ENCODE data around the gene CTRB2.

Gene CTRB2

DNA sequence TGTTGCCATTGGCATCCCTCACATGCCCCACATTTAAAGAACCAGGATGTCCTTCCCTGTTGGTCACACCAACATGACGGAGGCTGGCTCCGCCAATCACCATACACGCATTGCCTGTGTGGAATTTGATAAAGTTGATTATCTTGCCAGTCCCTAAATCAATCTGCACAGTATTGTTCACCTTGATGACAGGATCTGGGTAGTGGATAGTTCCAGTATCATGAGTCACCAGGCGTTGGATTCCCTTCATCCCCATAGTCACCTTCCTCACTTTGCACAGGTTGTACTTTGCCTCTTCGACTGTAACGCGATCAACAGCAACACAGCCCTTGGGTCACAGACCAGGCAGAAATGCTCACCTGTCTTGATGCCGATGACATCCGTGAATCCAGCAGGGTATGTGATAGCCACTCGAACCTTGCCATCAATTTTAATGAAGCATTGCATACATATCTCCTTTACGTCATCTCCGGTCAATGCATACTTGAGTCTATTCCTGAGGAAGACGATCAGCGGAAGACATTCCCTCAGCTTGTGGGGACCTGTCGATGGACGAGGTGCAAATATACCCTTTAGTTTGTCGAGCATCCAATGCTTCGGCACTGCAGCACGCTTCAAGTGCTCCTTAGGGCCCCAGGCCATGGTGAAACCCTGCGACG is 14.2 kb downstream of the CTRB2 start:
- TF ChIP-seq, protein P1, sequence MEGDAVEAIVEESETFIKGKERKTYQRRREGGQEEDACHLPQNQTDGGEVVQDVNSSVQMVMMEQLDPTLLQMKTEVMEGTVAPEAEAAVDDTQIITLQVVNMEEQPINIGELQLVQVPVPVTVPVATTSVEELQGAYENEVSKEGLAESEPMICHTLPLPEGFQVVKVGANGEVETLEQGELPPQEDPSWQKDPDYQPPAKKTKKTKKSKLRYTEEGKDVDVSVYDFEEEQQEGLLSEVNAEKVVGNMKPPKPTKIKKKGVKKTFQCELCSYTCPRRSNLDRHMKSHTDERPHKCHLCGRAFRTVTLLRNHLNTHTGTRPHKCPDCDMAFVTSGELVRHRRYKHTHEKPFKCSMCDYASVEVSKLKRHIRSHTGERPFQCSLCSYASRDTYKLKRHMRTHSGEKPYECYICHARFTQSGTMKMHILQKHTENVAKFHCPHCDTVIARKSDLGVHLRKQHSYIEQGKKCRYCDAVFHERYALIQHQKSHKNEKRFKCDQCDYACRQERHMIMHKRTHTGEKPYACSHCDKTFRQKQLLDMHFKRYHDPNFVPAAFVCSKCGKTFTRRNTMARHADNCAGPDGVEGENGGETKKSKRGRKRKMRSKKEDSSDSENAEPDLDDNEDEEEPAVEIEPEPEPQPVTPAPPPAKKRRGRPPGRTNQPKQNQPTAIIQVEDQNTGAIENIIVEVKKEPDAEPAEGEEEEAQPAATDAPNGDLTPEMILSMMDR (conservative IDR thresholded peaks at IDR 0.05) = no peak
- H3K27ac ChIP-seq = no peak overlapping the region

DNA sequence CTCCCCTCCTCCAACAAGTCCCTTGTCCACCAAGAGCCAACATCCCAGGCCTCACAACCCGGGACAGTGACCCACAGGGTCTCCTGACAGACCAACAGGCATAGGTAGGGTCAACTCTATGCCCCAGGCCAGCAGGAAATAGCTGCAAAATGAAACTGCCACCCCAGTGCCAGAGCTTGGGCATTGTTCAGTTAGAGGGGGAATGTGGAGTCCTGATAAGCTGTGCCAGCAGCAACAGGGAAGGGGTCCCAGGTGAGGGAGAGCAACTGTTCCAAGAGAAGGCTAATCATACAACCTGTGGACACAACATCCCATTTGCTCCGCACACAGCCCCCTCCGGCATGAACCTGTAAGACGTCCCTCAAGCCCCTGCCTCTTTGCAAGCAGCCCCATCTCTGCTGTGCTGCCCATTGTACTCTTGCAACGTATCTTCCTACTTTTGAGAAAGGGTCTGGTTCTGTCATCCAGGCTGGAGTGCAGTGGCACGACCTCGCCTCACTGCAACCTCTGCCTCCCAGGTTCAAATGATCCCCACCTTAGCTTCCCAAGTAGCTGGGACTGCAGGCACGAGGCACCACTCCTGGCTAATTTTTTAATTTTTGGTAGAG is 17.2 kb downstream of the CTRB2 start:
- TF ChIP-seq, protein P1 (conservative IDR thresholded peaks at IDR 0.05) = no peak
- no peak overlapping the region for H3K27ac ChIP-seq

DNA sequence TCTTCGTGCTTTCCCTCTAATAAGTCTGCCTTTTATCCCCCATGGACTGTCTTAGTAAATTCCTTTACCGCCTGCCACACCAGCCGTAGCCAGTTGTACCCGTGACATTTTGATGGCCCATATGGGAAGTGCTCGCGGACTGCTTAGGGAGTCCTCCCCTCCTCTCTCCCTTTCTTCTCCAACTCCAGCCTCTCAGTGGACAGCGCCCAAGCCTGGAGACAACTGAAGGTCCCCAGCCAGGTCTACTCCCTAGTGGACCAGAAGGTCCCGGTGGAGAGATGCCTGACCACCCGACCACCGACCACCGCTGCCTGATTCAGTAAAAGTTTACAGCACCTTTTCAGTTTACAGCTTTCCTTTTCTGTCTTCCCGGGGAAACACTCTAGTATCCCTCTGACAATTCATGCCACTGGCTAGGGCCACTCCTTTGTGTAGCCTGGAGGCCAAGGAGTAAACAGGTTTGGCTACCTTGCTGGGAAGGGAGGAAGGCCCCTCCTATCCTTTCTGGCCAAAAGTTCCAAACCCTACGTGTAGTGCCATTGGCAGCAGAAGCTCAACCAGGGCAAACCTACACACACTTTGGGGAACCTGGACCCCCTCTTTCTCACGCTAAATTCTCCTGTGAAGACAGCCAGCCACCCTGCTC is 18.0 kb downstream of the CTRB2 start:
- TF ChIP-seq, protein P1 (conservative IDR thresholded peaks at IDR 0.05) = no peak
- no peak overlapping the region for H3K27ac ChIP-seq

DNA sequence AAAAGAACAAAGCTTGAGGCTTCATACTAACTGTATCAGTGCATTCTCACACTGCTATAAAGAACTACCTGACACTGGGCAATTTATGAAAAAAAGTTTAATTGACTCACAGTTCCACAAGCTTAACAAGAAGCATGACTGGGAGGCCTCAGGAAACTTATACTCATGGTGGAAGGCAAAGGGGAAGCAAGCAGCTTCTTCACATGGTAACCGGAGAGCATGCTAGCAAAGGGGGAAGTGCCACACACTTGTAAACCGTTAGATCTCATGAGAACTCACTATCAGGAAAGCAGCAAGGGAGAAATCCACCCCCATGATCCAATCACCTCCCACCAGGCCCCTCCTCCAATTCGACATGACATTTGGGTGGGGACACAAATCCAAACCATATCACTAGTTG is 25.3 kb downstream of the CTRB2 start:
- no peak overlapping the region for H3K27ac ChIP-seq
- TF ChIP-seq, protein P1 (conservative IDR thresholded peaks at IDR 0.05) = no peak

DNA sequence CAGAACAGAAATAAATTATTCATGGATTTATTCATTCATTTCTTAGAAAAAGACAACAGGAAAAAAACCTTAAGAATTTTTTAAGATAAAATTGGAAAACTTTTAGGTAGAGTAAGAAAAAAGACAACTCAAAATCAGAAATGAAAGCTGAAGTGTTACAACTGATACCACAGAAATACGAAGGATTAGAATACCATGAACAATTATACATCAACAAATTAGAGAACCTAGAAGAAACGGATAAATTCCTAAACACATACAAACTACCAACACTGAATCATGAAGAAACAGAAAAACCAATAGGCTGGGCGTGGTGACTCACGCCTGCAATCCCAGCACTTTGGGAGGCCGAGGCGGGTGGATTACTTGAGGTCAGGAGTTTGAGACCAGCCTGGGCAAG is 27.8 kb downstream of the CTRB2 start:
- H3K27ac ChIP-seq = no peak overlapping the region
- TF ChIP-seq, protein P1 (conservative IDR thresholded peaks at IDR 0.05) = no peak

DNA sequence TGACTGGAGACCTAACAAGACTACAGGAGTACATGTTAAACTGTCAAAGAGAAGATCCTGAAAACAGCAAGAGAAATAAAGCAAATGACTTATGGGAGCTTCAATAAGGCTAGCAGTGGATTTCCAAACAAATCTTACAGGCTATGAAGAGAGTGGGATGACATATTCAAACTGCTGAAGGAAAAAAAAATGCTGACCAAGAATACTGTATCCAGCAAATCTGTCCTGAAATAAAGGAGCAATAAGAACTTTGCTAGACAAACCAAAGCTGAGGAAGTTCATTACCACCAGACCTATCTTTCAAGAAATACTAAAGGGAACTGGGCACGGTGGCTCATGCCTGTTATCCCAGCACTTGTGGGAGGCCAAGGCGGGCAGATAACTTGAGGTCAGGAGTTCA is 30.0 kb downstream of the CTRB2 start:
- H3K27ac ChIP-seq = no peak overlapping the region
- TF ChIP-seq, protein P1 (conservative IDR thresholded peaks at IDR 0.05) = no peak

DNA sequence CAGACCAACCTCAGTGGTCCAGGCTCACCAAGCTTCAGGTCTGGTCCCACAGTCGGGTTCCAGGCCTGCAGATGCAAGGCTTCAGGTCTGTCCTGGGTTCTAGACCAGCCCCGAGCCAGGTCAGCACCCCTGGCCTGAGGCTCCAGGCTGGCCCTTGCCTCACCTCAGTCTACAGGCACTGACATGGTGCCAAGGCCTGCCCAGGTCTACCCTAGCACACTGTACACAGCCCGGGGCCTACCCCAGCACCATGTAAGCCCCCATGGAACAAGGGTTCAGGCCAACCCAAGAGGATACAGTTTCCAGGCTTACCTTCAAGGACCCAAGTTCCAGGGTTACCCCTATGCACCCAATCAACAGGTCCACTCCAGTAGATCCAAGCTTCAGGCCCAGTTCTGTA is 31.9 kb downstream of the CTRB2 start:
- TF ChIP-seq, protein P1 (conservative IDR thresholded peaks at IDR 0.05) = no peak
- no peak overlapping the region for H3K27ac ChIP-seq

All from VCaP (cell line).